ENCODE measurements around the gene BMP5. TPM values are rescaled to one million over a fixed set of nuclear protein-coding genes. Genes with fewer than 3 reads are reported as not detected.
A peak's percentile ranks its signal among the peaks of the same experiment; 100 is the strongest.

Gene BMP5
- total and polyA plus RNA-seq, 2 of the 13 experiments (the other 11 are each of a cell fraction or from before 2014, with no cell fraction given), result not detected

DNA sequence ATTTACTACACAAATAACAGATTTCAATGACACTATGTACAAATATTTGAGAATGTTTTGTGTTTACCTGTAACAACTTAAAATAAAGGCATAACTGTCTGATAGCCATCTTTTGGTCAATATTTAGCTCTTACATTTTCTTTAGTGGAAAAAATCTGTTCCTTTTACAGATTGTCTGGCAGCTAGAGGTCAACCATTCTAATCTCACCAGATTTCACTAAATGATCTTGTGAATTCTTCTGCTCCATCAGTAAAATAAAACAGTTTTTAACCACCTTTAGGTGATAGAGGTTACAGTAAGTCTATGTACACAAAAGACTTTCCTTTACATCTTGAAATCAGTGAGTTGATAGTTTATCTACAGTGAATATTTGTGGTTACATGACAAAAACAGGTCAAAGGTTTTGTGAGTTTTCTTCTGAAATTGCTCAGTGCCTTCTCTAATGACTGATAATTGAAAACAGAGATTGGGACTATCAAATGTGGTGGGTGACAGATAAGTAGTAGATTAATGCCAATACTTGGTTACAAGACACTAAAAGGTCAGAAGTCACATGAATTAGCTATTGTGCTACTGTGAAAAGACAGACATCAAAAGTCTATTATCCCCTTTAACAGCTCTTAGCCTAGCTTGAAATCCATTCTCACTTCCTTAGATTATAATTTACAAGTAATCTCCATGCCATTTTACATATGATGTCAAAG lies 47.4 kb downstream of the BMP5 start (continued):
- TF ChIP-seq ZKSCAN1 (IDR thresholded peaks at IDR 0.05; ENCODE audit: low read length) (no peak), ZNF75D (CRISPR knock-in tag; IDR thresholded peaks at IDR 0.05; ENCODE audit: borderline replicate concordance) (no peak), ZNF550 (CRISPR knock-in tag; IDR thresholded peaks at IDR 0.05; ENCODE audit: borderline replicate concordance) (no peak), ZNF572 (CRISPR knock-in tag; IDR thresholded peaks at IDR 0.05) (no peak), HMG20B (CRISPR knock-in tag; conservative IDR thresholded peaks at IDR 0.05) (0 out of 2 replicates have a peak, but pooled peaks have one; percentile 39), TBX3 (IDR thresholded peaks at IDR 0.05; ENCODE audit: borderline replicate concordance) (peak; percentile 87), RFXANK (CRISPR knock-in tag; IDR thresholded peaks at IDR 0.05) (no peak), NCOA2 (CRISPR knock-in tag; IDR thresholded peaks at IDR 0.05) (0 out of 2 replicates have a peak, but pooled peaks have one; percentile 26), ZNF530 (CRISPR knock-in tag; IDR thresholded peaks at IDR 0.05; ENCODE audit: low read depth) (no peak), ZNF703 (CRISPR knock-in tag; IDR thresholded peaks at IDR 0.05; ENCODE audit: borderline replicate concordance) (no peak), MTA3 (CRISPR knock-in tag; IDR thresholded peaks at IDR 0.05) (no peak), TCF7L2 (IDR thresholded peaks at IDR 0.05; ENCODE audit: low read depth, low read length) (peak; percentile 24; the same call in 1 of the 2 replicates), MIXL1 (CRISPR knock-in tag; IDR thresholded peaks at IDR 0.05) (0 out of 2 replicates have a peak, but pooled peaks have one; percentile 26), HDAC2 (CRISPR knock-in tag; IDR thresholded peaks at IDR 0.05) (0 out of 2 replicates have a peak, but pooled peaks have one; percentile 23), RARG (CRISPR knock-in tag; IDR thresholded peaks at IDR 0.05; ENCODE audit: low read depth) (no peak), HMG20A (CRISPR knock-in tag; IDR thresholded peaks at IDR 0.05; ENCODE audit: borderline replicate concordance) (peak; percentile 44; the same call in 1 of the 2 replicates), NR2F6 (IDR thresholded peaks at IDR 0.05) (peak; percentile 75), NR2F6 (CRISPR knock-in tag; IDR thresholded peaks at IDR 0.05) (no peak)
- TF ChIP-seq, protein P1, sequence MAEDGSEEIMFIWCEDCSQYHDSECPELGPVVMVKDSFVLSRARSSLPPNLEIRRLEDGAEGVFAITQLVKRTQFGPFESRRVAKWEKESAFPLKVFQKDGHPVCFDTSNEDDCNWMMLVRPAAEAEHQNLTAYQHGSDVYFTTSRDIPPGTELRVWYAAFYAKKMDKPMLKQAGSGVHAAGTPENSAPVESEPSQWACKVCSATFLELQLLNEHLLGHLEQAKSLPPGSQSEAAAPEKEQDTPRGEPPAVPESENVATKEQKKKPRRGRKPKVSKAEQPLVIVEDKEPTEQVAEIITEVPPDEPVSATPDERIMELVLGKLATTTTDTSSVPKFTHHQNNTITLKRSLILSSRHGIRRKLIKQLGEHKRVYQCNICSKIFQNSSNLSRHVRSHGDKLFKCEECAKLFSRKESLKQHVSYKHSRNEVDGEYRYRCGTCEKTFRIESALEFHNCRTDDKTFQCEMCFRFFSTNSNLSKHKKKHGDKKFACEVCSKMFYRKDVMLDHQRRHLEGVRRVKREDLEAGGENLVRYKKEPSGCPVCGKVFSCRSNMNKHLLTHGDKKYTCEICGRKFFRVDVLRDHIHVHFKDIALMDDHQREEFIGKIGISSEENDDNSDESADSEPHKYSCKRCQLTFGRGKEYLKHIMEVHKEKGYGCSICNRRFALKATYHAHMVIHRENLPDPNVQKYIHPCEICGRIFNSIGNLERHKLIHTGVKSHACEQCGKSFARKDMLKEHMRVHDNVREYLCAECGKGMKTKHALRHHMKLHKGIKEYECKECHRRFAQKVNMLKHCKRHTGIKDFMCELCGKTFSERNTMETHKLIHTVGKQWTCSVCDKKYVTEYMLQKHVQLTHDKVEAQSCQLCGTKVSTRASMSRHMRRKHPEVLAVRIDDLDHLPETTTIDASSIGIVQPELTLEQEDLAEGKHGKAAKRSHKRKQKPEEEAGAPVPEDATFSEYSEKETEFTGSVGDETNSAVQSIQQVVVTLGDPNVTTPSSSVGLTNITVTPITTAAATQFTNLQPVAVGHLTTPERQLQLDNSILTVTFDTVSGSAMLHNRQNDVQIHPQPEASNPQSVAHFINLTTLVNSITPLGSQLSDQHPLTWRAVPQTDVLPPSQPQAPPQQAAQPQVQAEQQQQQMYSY (CRISPR knock-in tag; IDR thresholded peaks at IDR 0.05), result no peak
- TF ChIP-seq, protein P2, sequence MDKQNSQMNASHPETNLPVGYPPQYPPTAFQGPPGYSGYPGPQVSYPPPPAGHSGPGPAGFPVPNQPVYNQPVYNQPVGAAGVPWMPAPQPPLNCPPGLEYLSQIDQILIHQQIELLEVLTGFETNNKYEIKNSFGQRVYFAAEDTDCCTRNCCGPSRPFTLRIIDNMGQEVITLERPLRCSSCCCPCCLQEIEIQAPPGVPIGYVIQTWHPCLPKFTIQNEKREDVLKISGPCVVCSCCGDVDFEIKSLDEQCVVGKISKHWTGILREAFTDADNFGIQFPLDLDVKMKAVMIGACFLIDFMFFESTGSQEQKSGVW (CRISPR knock-in tag; IDR thresholded peaks at IDR 0.05; ENCODE audit: borderline replicate concordance), result no peak
- TF ChIP-seq, protein P3, sequence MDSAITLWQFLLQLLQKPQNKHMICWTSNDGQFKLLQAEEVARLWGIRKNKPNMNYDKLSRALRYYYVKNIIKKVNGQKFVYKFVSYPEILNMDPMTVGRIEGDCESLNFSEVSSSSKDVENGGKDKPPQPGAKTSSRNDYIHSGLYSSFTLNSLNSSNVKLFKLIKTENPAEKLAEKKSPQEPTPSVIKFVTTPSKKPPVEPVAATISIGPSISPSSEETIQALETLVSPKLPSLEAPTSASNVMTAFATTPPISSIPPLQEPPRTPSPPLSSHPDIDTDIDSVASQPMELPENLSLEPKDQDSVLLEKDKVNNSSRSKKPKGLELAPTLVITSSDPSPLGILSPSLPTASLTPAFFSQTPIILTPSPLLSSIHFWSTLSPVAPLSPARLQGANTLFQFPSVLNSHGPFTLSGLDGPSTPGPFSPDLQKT (CRISPR knock-in tag; IDR thresholded peaks at IDR 0.05; ENCODE audit: borderline replicate concordance), result no peak
- TF ChIP-seq, protein P4, sequence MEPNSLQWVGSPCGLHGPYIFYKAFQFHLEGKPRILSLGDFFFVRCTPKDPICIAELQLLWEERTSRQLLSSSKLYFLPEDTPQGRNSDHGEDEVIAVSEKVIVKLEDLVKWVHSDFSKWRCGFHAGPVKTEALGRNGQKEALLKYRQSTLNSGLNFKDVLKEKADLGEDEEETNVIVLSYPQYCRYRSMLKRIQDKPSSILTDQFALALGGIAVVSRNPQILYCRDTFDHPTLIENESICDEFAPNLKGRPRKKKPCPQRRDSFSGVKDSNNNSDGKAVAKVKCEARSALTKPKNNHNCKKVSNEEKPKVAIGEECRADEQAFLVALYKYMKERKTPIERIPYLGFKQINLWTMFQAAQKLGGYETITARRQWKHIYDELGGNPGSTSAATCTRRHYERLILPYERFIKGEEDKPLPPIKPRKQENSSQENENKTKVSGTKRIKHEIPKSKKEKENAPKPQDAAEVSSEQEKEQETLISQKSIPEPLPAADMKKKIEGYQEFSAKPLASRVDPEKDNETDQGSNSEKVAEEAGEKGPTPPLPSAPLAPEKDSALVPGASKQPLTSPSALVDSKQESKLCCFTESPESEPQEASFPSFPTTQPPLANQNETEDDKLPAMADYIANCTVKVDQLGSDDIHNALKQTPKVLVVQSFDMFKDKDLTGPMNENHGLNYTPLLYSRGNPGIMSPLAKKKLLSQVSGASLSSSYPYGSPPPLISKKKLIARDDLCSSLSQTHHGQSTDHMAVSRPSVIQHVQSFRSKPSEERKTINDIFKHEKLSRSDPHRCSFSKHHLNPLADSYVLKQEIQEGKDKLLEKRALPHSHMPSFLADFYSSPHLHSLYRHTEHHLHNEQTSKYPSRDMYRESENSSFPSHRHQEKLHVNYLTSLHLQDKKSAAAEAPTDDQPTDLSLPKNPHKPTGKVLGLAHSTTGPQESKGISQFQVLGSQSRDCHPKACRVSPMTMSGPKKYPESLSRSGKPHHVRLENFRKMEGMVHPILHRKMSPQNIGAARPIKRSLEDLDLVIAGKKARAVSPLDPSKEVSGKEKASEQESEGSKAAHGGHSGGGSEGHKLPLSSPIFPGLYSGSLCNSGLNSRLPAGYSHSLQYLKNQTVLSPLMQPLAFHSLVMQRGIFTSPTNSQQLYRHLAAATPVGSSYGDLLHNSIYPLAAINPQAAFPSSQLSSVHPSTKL (CRISPR knock-in tag; IDR thresholded peaks at IDR 0.05), result peak; percentile 49; the same call in 1 of the 2 replicates
